ENCODE measurements around the gene UBAC2.

UBAC2 gene

GRCh38 chr13:99374169-99374991 is 173.7 kb downstream of the UBAC2 start:
- no peak for TF ChIP-seq ZFX (IDR thresholded peaks at IDR 0.05; ENCODE audit: borderline replicate concordance)
- no peak for TF ChIP-seq CTCF (IDR thresholded peaks at IDR 0.05)
- H3K27ac ChIP-seq: no peak overlapping the region

- no peak overlapping the region for H3K27ac ChIP-seq
- no peak for TF ChIP-seq ZFX (IDR thresholded peaks at IDR 0.05; ENCODE audit: borderline replicate concordance)
- no peak for TF ChIP-seq CTCF (IDR thresholded peaks at IDR 0.05)
Measured at GRCh38 chr13:99374994-99375737, 174.5 kb downstream of the UBAC2 start.

DNA sequence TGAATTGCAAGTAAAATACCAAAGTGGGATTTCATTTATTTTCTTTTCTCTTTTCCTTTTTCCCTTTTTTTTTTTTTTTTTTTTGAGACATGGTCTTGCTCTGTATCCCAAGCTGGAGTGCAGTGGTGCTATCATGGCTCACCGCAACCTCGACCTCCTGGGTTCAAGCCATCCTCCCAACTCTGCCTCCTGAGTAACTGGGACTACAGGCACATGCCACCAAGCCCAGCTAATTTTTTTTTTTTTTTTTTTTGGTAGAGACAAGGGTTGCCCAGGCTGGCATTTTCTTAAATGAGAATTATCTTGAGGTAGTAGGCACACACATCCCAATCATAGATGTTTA is 175.1 kb downstream of the UBAC2 start:
- TF ChIP-seq CTCF (IDR thresholded peaks at IDR 0.05) (no peak), ZFX (IDR thresholded peaks at IDR 0.05; ENCODE audit: borderline replicate concordance) (no peak)
- no peak overlapping the region for H3K27ac ChIP-seq

DNA sequence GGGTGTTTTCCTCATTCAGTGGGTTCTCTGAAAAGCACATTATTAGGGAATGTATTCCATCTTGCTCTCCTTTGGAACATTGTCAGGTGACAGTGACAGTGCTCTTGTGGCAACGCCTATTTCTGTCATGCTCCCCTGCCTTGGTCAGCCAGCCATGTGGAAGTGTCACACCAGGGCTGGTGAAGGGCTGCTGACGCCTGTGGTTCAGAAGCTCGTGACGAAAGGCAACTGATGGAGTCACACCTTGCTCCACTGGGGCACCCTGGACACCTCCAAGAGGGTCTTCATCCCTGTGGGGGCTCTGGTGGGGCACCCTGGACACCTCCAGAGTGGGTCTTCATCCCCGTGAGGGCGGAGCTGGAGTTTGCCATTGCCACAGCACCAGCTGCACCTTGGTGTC is 175.5 kb downstream of the UBAC2 start:
- TF ChIP-seq CTCF (IDR thresholded peaks at IDR 0.05): no peak
- no peak for TF ChIP-seq ZFX (IDR thresholded peaks at IDR 0.05; ENCODE audit: borderline replicate concordance)
- H3K27ac ChIP-seq: no peak overlapping the region

GRCh38 chr13:99376924-99377323 is 176.3 kb downstream of the UBAC2 start:
- H3K27ac ChIP-seq: no peak overlapping the region

GRCh38 chr13:99377641-99378040 is 177.0 kb downstream of the UBAC2 start:
- H3K27ac ChIP-seq: no peak overlapping the region

More at GRCh38 chr13:99376924-99377323, 176.3 kb downstream of the UBAC2 start:
- TF ChIP-seq CTCF (IDR thresholded peaks at IDR 0.05) (no peak), ZFX (IDR thresholded peaks at IDR 0.05; ENCODE audit: borderline replicate concordance) (no peak)

More at GRCh38 chr13:99377641-99378040, 177.0 kb downstream of the UBAC2 start:
- TF ChIP-seq CTCF (IDR thresholded peaks at IDR 0.05): no peak
